Measurements from ENCODE around the gene ARMC10. TPM values are rescaled to one million over a fixed set of nuclear protein-coding genes. Genes with fewer than 3 reads are reported as not detected.
A peak's percentile ranks its signal among the peaks of the same experiment; 100 is the strongest.
"Not testable (repeated sequence)": the region's sequence is repeated elsewhere in the genome, so short reads cannot be mapped to it uniquely, and the experiment has no call there.

Gene ARMC10
- total and polyA plus RNA-seq, 9 of the 15 experiments (the other 6 are each of a cell fraction or from before 2014, with no cell fraction given), result 17.0 to 113 (median 72.6) TPM

GRCh38 chr7:103037823-103038739, 36.9 kb upstream of the ARMC10 start (continued):
- TF ChIP-seq PHF8 (IDR thresholded peaks at IDR 0.05; ENCODE audit: borderline replicate concordance, low read length), result peak; percentile 66; the same call in 1 of the 2 replicates
- TF ChIP-seq TBL1XR1 (IDR thresholded peaks at IDR 0.05; ENCODE audit: low read length in 2 of 2), result 0 out of 4 replicates have a peak, but pooled peaks of 1 of the 2 experiments have one; percentile 33
- peak; percentile 68; the same call in 1 of the 2 replicates for TF ChIP-seq ZNF766 (CRISPR knock-in tag; conservative IDR thresholded peaks at IDR 0.05)
- TF ChIP-seq CTBP1 (IDR thresholded peaks at IDR 0.05; ENCODE audit: borderline replicate concordance), result peak; percentile 72
- 0 out of 2 replicates have a peak, but pooled peaks have one; percentile 20 for TF ChIP-seq ZNF316 (IDR thresholded peaks at IDR 0.05)
- TF ChIP-seq JUND (IDR thresholded peaks at IDR 0.05; ENCODE audit: borderline replicate concordance, low read depth, low read length), result peak; percentile 53; the same call in 1 of the 2 replicates
- not testable (repeated sequence) for TF ChIP-seq JUND (tag; IDR thresholded peaks at IDR 0.05; ENCODE audit: borderline replicate concordance, low read depth, low read length)
- peak; percentile 21; the same call in 1 of the 2 replicates for TF ChIP-seq NFE2 (IDR thresholded peaks at IDR 0.05; ENCODE audit: low read depth)
- TF ChIP-seq, protein P1, sequence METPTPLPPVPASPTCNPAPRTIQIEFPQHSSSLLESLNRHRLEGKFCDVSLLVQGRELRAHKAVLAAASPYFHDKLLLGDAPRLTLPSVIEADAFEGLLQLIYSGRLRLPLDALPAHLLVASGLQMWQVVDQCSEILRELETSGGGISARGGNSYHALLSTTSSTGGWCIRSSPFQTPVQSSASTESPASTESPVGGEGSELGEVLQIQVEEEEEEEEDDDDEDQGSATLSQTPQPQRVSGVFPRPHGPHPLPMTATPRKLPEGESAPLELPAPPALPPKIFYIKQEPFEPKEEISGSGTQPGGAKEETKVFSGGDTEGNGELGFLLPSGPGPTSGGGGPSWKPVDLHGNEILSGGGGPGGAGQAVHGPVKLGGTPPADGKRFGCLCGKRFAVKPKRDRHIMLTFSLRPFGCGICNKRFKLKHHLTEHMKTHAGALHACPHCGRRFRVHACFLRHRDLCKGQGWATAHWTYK (CRISPR knock-in tag; IDR thresholded peaks at IDR 0.05), result peak; percentile 67; the same call in 1 of the 2 replicates
- TF ChIP-seq NR1H2 (CRISPR knock-in tag; IDR thresholded peaks at IDR 0.05), result peak; percentile 75; the same call in 1 of the 2 replicates
- peak; percentile 70 for TF ChIP-seq ATF6 (CRISPR knock-in tag; IDR thresholded peaks at IDR 0.05)
- peak; percentile 58 for TF ChIP-seq RBBP5 (IDR thresholded peaks at IDR 0.05; ENCODE audit: borderline replicate concordance, insufficient read depth, low read length, poor library complexity, severe bottlenecking)
- TF ChIP-seq CSDE1 (IDR thresholded peaks at IDR 0.05), result peak in 1 of 2 experiments; percentile 33; a peak in 1 of 4 replicates
- TF ChIP-seq FOXO4 (CRISPR knock-in tag; IDR thresholded peaks at IDR 0.05), result peak; percentile 59; the same call in 1 of the 2 replicates
- TF ChIP-seq HNRNPLL (IDR thresholded peaks at IDR 0.05; ENCODE audit: low read depth, low read length, poor library complexity, severe bottlenecking), result peak; percentile 23
- peak; percentile 60 to 70; a peak in 2 of 4 replicates for TF ChIP-seq MAZ (CRISPR knock-in tag; conservative IDR thresholded peaks at IDR 0.05 in 1 of 2, IDR thresholded peaks at IDR 0.05 in 1 of 2)
- peak; percentile 68; the same call in 1 of the 2 replicates for TF ChIP-seq NBN (IDR thresholded peaks at IDR 0.05; ENCODE audit: low read depth)
- 0 out of 2 replicates have a peak, but pooled peaks have one; percentile 34 for TF ChIP-seq ZNF76 (CRISPR knock-in tag; IDR thresholded peaks at IDR 0.05; ENCODE audit: borderline replicate concordance)

All from K562 (cell line).